ENCODE data around the gene ILKAP. TPM values are rescaled to one million over a fixed set of nuclear protein-coding genes. Genes with fewer than 3 reads are reported as not detected.

The ILKAP gene
- total RNA-seq, 4 donors from 2014 or later, result 9.2 to 78.0 (median 29.1) TPM

GRCh38 chr2:238139196-238140039 lies 64.1 kb downstream of the ILKAP start:
- no peak for TF ChIP-seq POLR2A (IDR thresholded peaks at IDR 0.05)
- peak in 3 of 4 experiments; percentile 8 to 20 (median 9) for TF ChIP-seq CTCF (IDR thresholded peaks at IDR 0.05)
- no peak overlapping the region for H3K4me3 ChIP-seq
- no peak for DNase-seq
- H3K4me1 ChIP-seq, result no peaks in the 10 kb centered on the region
- H3K9me3 ChIP-seq, result no peaks in the 10 kb centered on the region
- intact Hi-C loops (cut with DNase I; ENCODE audit: low total_unique reads), result no loop called here
- H3K36me3 ChIP-seq, result no peaks in the 10 kb centered on the region
- no peak overlapping the region for H3K27ac ChIP-seq
- no peaks in the 10 kb centered on the region for H3K27me3 ChIP-seq

- no peak for DNase-seq
- Histone ChIP-seq H3K4me3 (no peak within 1 kb of the TSS), H3K9me3 (no peaks in the 10 kb centered on the region), H3K4me1 (no peaks in the 10 kb centered on the region), H3K27ac (peak within 1 kb of the TSS in 1 of 2 donors; percentile 34), H3K36me3 (no peaks in the 10 kb centered on the region), H3K27me3 (no peaks in the 10 kb centered on the region)
- intact Hi-C loops (cut with DNase I; ENCODE audit: low total_unique reads), result no loop called here
- TF ChIP-seq CTCF (IDR thresholded peaks at IDR 0.05), result no peak
- TF ChIP-seq POLR2A (IDR thresholded peaks at IDR 0.05), result no peak
Observed at GRCh38 chr2:238138331-238139195, 64.9 kb downstream of the ILKAP start, which contains the start of gene KLHL30. Gene KLHL30 (plus strand): TSS chr2:238138668. CDS start chr2:238140755, 2,087 bp downstream.

GRCh38 chr2:238137885-238138284 lies 65.6 kb downstream of the ILKAP start:
- Histone ChIP-seq H3K4me3 (no peak overlapping the region), H3K9me3 (no peaks in the 10 kb centered on the region), H3K36me3 (no peaks in the 10 kb centered on the region), H3K4me1 (no peaks in the 10 kb centered on the region), H3K27me3 (no peaks in the 10 kb centered on the region), H3K27ac (no peak overlapping the region)
- intact Hi-C loops (cut with DNase I; ENCODE audit: low total_unique reads), result no loop called here
- no peak for DNase-seq
- no peak for TF ChIP-seq POLR2A (IDR thresholded peaks at IDR 0.05)

- no peaks in the 10 kb centered on the region for H3K36me3 ChIP-seq
- intact Hi-C loops (cut with DNase I; ENCODE audit: low total_unique reads), result no loop called here
- H3K27ac ChIP-seq, result no peak overlapping the region
- no peaks in the 10 kb centered on the region for H3K9me3 ChIP-seq
- no peak overlapping the region for H3K4me3 ChIP-seq
- no peaks in the 10 kb centered on the region for H3K4me1 ChIP-seq
- DNase-seq, result peak in 1 of 2 donors; percentile 37
- TF ChIP-seq POLR2A (IDR thresholded peaks at IDR 0.05) (no peak), CTCF (IDR thresholded peaks at IDR 0.05) (no peak)
- no peaks in the 10 kb centered on the region for H3K27me3 ChIP-seq
Observed at GRCh38 chr2:238136820-238137537, 66.5 kb downstream of the ILKAP start.

GRCh38 chr2:238135601-238136150 lies 67.8 kb downstream of the ILKAP start:
- intact Hi-C loops (cut with DNase I; ENCODE audit: low total_unique reads), result no loop called here
- Histone ChIP-seq H3K27ac (no peak overlapping the region), H3K9me3 (no peaks in the 10 kb centered on the region), H3K27me3 (no peaks in the 10 kb centered on the region), H3K4me3 (no peak overlapping the region), H3K36me3 (no peaks in the 10 kb centered on the region), H3K4me1 (no peaks in the 10 kb centered on the region)
- no peak for TF ChIP-seq CTCF (IDR thresholded peaks at IDR 0.05)
- no peak for TF ChIP-seq POLR2A (IDR thresholded peaks at IDR 0.05)
- no peak for DNase-seq
